SK-N-SH treated with all-trans-retinoic acid at 6 μM for 48 hours (cell line): ENCODE results near the gene NFAT5.
"Not testable (repeated sequence)": the region's sequence is repeated elsewhere in the genome, so short reads cannot be mapped to it uniquely, and the experiment has no call there.

Source experiments
- ARNTL ChIP-seq: fragments of 450-650 bp; formaldehyde crosslinking; IDR thresholded peaks from 2 replicates; pipeline ENCODE4 v1.5.0; 2020; ENCODE audit warnings: low read depth, mild to moderate bottlenecking, moderate library complexity, borderline replicate concordance
- CSDC2 ChIP-seq: fragments of 250-450 bp; sonication (Bioruptor Pico); IDR thresholded peaks from 2 replicates; pipeline ENCODE4 v1.5.0; 2020; ENCODE audit warnings: mild to moderate bottlenecking, moderate library complexity
- CSRNP3 ChIP-seq: fragments of 250-450 bp; sonication (Bioruptor Pico); IDR thresholded peaks from 2 replicates; pipeline ENCODE4 v1.5.1; 2021; ENCODE audit warnings: mild to moderate bottlenecking, moderate library complexity
- ESRRG ChIP-seq: fragments of 250-450 bp; sonication (Bioruptor Pico); IDR thresholded peaks from 2 replicates; pipeline ENCODE4 v1.6.1; 2021; ENCODE audit warnings: mild to moderate bottlenecking
- GLIS3 ChIP-seq: fragments of 250-450 bp; sonication (Bioruptor Pico); IDR thresholded peaks from 2 replicates; pipeline ENCODE4 v1.5.0; 2020; ENCODE audit warnings: mild to moderate bottlenecking, moderate library complexity
- OSR1 ChIP-seq: fragments of 250-450 bp; sonication (Bioruptor Pico); IDR thresholded peaks from 2 replicates; pipeline ENCODE4 v1.8.0; 2022; ENCODE audit warnings: moderate library complexity, mild to moderate bottlenecking, inconsistent platforms
- PATZ1 ChIP-seq: fragments of 250-450 bp; sonication (Bioruptor Pico); IDR thresholded peaks from 2 replicates; pipeline ENCODE4 v1.8.0; 2020; ENCODE audit warnings: mild to moderate bottlenecking, moderate library complexity, borderline replicate concordance
- POU6F1 ChIP-seq: fragments of 250-450 bp; sonication (Bioruptor Pico); IDR thresholded peaks from 2 replicates; pipeline ENCODE4 v1.8.0; 2021; ENCODE audit warnings: low read depth, mild to moderate bottlenecking, moderate library complexity, borderline replicate concordance
- RARB ChIP-seq: fragments of 250-450 bp; sonication (Bioruptor Pico); IDR thresholded peaks from 2 replicates; pipeline ENCODE4 v1.8.0; 2021; ENCODE audit warnings: mild to moderate bottlenecking, moderate library complexity
- SNAI2 ChIP-seq: fragments of 250-450 bp; sonication (Bioruptor Pico); IDR thresholded peaks from 2 replicates; pipeline ENCODE4 v1.5.0; 2020; ENCODE audit warnings: mild to moderate bottlenecking, moderate library complexity
- ZFP3 ChIP-seq: fragments of 250-450 bp; sonication (Bioruptor Pico); IDR thresholded peaks from 2 replicates; pipeline ENCODE4 v1.5.0; 2020; ENCODE audit warnings: mild to moderate bottlenecking, moderate library complexity
- ZFP30 ChIP-seq: fragments of 450-650 bp; formaldehyde crosslinking; IDR thresholded peaks from 2 replicates; pipeline ENCODE4 v1.5.0; 2022; ENCODE audit warnings: mild to moderate bottlenecking, moderate library complexity

- not testable (repeated sequence) for TF ChIP-seq CSDC2 (CRISPR knock-in tag); ARNTL (CRISPR knock-in tag); ZFP30; CSRNP3 (CRISPR knock-in tag); PATZ1 (CRISPR knock-in tag); POU6F1 (CRISPR knock-in tag); GLIS3 (CRISPR knock-in tag); ESRRG (CRISPR knock-in tag); SNAI2; OSR1; RARB (CRISPR knock-in tag); ZFP3 (CRISPR knock-in tag)
These were observed 4.4 kb upstream of the NFAT5 start for GRCh38 chr16:69561367-69561766.
